NT2/D1 (cell line): Measurements from ENCODE around the gene METRNL.
"Not testable (repeated sequence)": the region's sequence is repeated elsewhere in the genome, so short reads cannot be mapped to it uniquely, and the experiment has no call there.

Experiments
- DNase-seq: peaks from one replicate; pipeline ENCODE4 v3.0.0-alpha.2; 2011; ENCODE audit warnings: low read depth, low spot score
- H3K27me3 ChIP-seq: 2 replicates; pipeline ENCODE4 v1.6.0; 2011; ENCODE audit warnings: mild to moderate bottlenecking; ENCODE audit not compliant: insufficient read length, insufficient read depth
- H3K36me3 ChIP-seq: 2 replicates; pipeline ENCODE4 v1.6.1; 2011; ENCODE audit warnings: mild to moderate bottlenecking, low read length, mixed read lengths; ENCODE audit not compliant: insufficient read depth, insufficient read length
- H3K4me1 ChIP-seq: 2 replicates; pipeline ENCODE4 v1.5.1; 2011; ENCODE audit not compliant: insufficient read depth, insufficient read length
- H3K4me3 ChIP-seq: 2 replicates; pipeline ENCODE4 v1.5.1; 2011; ENCODE audit warnings: low read depth; ENCODE audit not compliant: insufficient read length
- H3K9ac ChIP-seq: 2 replicates; pipeline ENCODE4 v1.6.0; 2011; ENCODE audit warnings: low read depth; ENCODE audit not compliant: insufficient read length
- H3K9me3 ChIP-seq: 2 replicates; pipeline ENCODE4 v1.5.1; 2011; ENCODE audit warnings: mild to moderate bottlenecking, low read length; ENCODE audit not compliant: insufficient read depth
- SUZ12 ChIP-seq: IDR thresholded peaks from 2 replicates; pipeline ENCODE4 v1.6.1; 2011; ENCODE audit not compliant: insufficient read length, insufficient read depth; ENCODE audit errors: extremely low read depth
- YY1 ChIP-seq: IDR thresholded peaks from 2 replicates; pipeline ENCODE4 v1.6.1; 2011; ENCODE audit not compliant: insufficient read length, insufficient read depth
- ZNF274 ChIP-seq: IDR thresholded peaks from 2 replicates; pipeline ENCODE4 v1.6.1; 2011; ENCODE audit warnings: mild to moderate bottlenecking, low read depth, low read length

METRNL gene

GRCh38 chr17:83131401-83132011, 52.1 kb downstream of the METRNL start:
- Histone ChIP-seq H3K36me3 (no peaks in the 10 kb centered on the region), H3K27me3 (no peaks in the 10 kb centered on the region), H3K4me1 (peaks cover 17% of the 10 kb centered on the region), H3K9me3 (no peaks in the 10 kb centered on the region), H3K4me3 (no peak overlapping the region), H3K9ac (no peak overlapping the region)
- TF ChIP-seq ZNF274 (no peak), SUZ12 (no peak), YY1 (no peak)
- DNase-seq: no peak

GRCh38 chr17:83132251-83133081, 53.1 kb downstream of the METRNL start:
- TF ChIP-seq SUZ12 (no peak), YY1 (no peak), ZNF274 (no peak)
- Histone ChIP-seq H3K36me3 (no peaks in the 10 kb centered on the region), H3K4me3 (no peak overlapping the region), H3K27me3 (peaks cover 2% of the 10 kb centered on the region), H3K9me3 (no peaks in the 10 kb centered on the region), H3K4me1 (peaks cover 17% of the 10 kb centered on the region), H3K9ac (no peak overlapping the region)
- no peak for DNase-seq

GRCh38 chr17:83133302-83134121, 54.1 kb downstream of the METRNL start:
- Histone ChIP-seq H3K4me1 (peaks cover 17% of the 10 kb centered on the region), H3K36me3 (no peaks in the 10 kb centered on the region), H3K4me3 (no peak overlapping the region), H3K9me3 (no peaks in the 10 kb centered on the region), H3K9ac (no peak overlapping the region), H3K27me3 (peaks cover 4% of the 10 kb centered on the region)
- TF ChIP-seq ZNF274: no peak
- TF ChIP-seq YY1: no peak
- no peak for TF ChIP-seq SUZ12
- DNase-seq: no peak

- H3K27me3 ChIP-seq, H3K9me3 ChIP-seq: not testable (repeated sequence)
- H3K4me1 ChIP-seq: peaks cover 17% of the 10 kb centered on the region
These were observed 55.0 kb downstream of the METRNL start for GRCh38 chr17:83134456-83134855.

GRCh38 chr17:83135692-83136091, 56.3 kb downstream of the METRNL start:
- peaks cover 17% of the 10 kb centered on the region for H3K4me1 ChIP-seq
- H3K27me3 ChIP-seq: peaks cover 4% of the 10 kb centered on the region
- no peak overlapping the region for H3K4me3 ChIP-seq
- TF ChIP-seq SUZ12 (no peak), YY1 (no peak), ZNF274 (no peak)
- DNase-seq: no peak
- no peak overlapping the region for H3K9ac ChIP-seq
- H3K36me3 ChIP-seq: no peaks in the 10 kb centered on the region
- H3K9me3 ChIP-seq: no peaks in the 10 kb centered on the region

More at GRCh38 chr17:83134456-83134855, 55.0 kb downstream of the METRNL start:
- not testable (repeated sequence) for DNase-seq, H3K4me3 ChIP-seq, H3K36me3 ChIP-seq, H3K9ac ChIP-seq

- no peak overlapping the region for H3K4me3 ChIP-seq
- H3K36me3 ChIP-seq: no peaks in the 10 kb centered on the region
- peaks cover 17% of the 10 kb centered on the region for H3K4me1 ChIP-seq
- peaks cover 4% of the 10 kb centered on the region for H3K27me3 ChIP-seq
- DNase-seq: no peak
- no peaks in the 10 kb centered on the region; the same call in 1 of the 2 replicates for H3K9me3 ChIP-seq
- no peak overlapping the region for H3K9ac ChIP-seq
- TF ChIP-seq YY1: no peak
- TF ChIP-seq SUZ12: no peak
- TF ChIP-seq ZNF274: no peak
These were observed 56.7 kb downstream of the METRNL start for GRCh38 chr17:83136156-83136555.

GRCh38 chr17:83136931-83137330, 57.5 kb downstream of the METRNL start:
- Histone ChIP-seq H3K9ac (no peak overlapping the region), H3K36me3 (no peaks in the 10 kb centered on the region), H3K27me3 (peaks cover 4% of the 10 kb centered on the region), H3K4me3 (no peak overlapping the region), H3K4me1 (peaks cover 17% of the 10 kb centered on the region), H3K9me3 (peaks cover 3% of the 10 kb centered on the region)
- TF ChIP-seq SUZ12 (no peak), ZNF274 (no peak), YY1 (no peak)
- DNase-seq: no peak
